ENCODE results near the gene IGF2BP2. TPM values are rescaled to one million over a fixed set of nuclear protein-coding genes. Genes with fewer than 3 reads are reported as not detected.

Gene IGF2BP2
- total RNA-seq, 1 experiment from 2014 or later: 135 TPM

DNA sequence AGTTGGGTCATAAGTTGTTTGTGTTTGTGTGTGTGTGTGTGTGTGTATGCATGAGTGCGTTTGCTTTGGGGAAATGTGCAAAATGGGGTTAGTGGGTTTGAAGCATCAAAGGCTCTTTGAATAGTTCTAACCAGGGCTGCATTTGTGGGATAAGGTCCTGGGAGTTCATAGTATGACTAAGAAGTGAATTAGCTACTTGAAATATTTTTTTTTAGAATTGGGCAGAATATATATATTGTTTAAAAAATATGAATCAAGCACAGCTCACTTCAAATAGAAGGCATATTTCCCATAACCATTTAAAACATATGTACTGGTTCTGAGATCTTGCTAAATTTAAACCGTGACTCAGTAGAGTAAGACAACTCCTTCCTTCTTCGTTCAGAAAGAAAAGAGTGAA, 43.1 kb downstream of the IGF2BP2 start:
- intact Hi-C loops (cut with micrococcal nuclease): no loop called here
- no peak for DNase-seq (ENCODE audit: low read depth, low spot score)
- Histone ChIP-seq H3K4me2 (ENCODE audit: low read length) (peak overlapping the region; percentile 33), H3K36me3 (ENCODE audit: control insufficient read depth in 1 of 2, insufficient read depth in 2 of 2, low read length in 2 of 2) (no peaks in the 10 kb centered on the region), H3K79me2 (ENCODE audit: insufficient read depth, low read length) (peaks cover 100% of the 10 kb centered on the region), H3K27me3 (ENCODE audit: insufficient read depth, low read length) (no peaks in the 10 kb centered on the region), H3K4me3 (replicated peaks in 1 of 2; ENCODE audit: low read depth in 1 of 2, low read length in 2 of 2) (no peak overlapping the region), H3K27ac (ENCODE audit: low read depth, low read length) (no peak overlapping the region), H3K9me2 (ENCODE audit: insufficient read depth) (no peaks in the 10 kb centered on the region), H2AFZ (ENCODE audit: low read depth, low read length, poor library complexity, severe bottlenecking) (no peak overlapping the region), H3K4me1 (ENCODE audit: control insufficient read depth in 1 of 2, insufficient read depth in 2 of 2, low read length in 2 of 2) (peaks cover 63 to 86% of the 10 kb centered on the region in 2 experiments), H3K9ac (ENCODE audit: low read length) (no peak overlapping the region), H4K20me1 (ENCODE audit: insufficient read depth) (peaks cover 2% of the 10 kb centered on the region; the same call in 1 of the 2 replicates), H3K9me3 (ENCODE audit: control insufficient read depth in 1 of 2, insufficient read depth in 1 of 2, low read depth in 1 of 2, low read length in 2 of 2) (no peaks in the 10 kb centered on the region)
- RAD21 ChIA-PET (ENCODE audit: low non-redundant PET in 1 of 2, low total read pairs in 2 of 2, uncharacterized antibody in 2 of 2, unreplicated experiment in 2 of 2): no interaction called here
- CTCF ChIA-PET: interaction anchor here (1.5 to 2.3 kb wide), 2 partner anchors 9 to 13 kb away, joined by 3 to 18 read pairs; no protein-coding TSS in a partner anchor
- ATAC-seq: peak; percentile 55
- TF ChIP-seq FOSL1 (IDR thresholded peaks at IDR 0.05; ENCODE audit: low read depth) (peak; percentile 15; the same call in 1 of the 2 replicates), EZH2 (IDR thresholded peaks at IDR 0.05) (no peak), JUND (IDR thresholded peaks at IDR 0.05) (peak; percentile 16; the same call in 1 of the 2 replicates)
- BruUV-seq (replicated peaks): no TSS peak
- POLR2A ChIA-PET: no interaction called here

DNA sequence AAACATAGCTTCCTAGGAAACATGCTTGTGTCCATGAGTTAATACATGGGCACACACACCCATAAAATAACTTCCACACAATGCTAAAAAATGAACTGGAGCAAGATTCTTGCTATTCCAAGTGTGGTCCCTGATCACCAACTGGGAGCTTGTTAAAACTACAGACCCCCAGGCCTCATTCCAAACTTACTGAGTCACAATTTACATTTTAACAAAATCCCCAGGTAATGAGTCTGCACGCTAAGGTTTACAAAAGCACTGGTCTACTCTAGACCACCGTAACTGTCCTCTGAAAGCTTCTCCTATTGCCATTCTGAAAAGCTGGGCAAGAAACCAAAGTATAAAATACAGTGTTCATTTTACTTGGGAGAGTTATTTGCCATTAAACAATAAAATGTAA, 45.4 kb downstream of the IGF2BP2 start:
- Histone ChIP-seq H3K27me3 (ENCODE audit: insufficient read depth, low read length) (no peaks in the 10 kb centered on the region), H3K9me3 (ENCODE audit: control insufficient read depth in 1 of 2, insufficient read depth in 1 of 2, low read depth in 1 of 2, low read length in 2 of 2) (no peaks in the 10 kb centered on the region), H3K79me2 (ENCODE audit: insufficient read depth, low read length) (peaks cover 100% of the 10 kb centered on the region), H3K9ac (ENCODE audit: low read length) (no peak overlapping the region), H3K27ac (ENCODE audit: low read depth, low read length) (no peak overlapping the region), H3K4me2 (ENCODE audit: low read length) (peak overlapping the region; percentile 0; the same call in 1 of the 2 replicates), H3K9me2 (ENCODE audit: insufficient read depth) (no peaks in the 10 kb centered on the region), H2AFZ (ENCODE audit: low read depth, low read length, poor library complexity, severe bottlenecking) (no peak overlapping the region), H4K20me1 (ENCODE audit: insufficient read depth) (peaks cover 10% of the 10 kb centered on the region; the same call in 1 of the 2 replicates), H3K4me1 (ENCODE audit: control insufficient read depth in 1 of 2, insufficient read depth in 2 of 2, low read length in 2 of 2) (peaks cover 55 to 75% of the 10 kb centered on the region in 2 experiments), H3K36me3 (ENCODE audit: control insufficient read depth in 1 of 2, insufficient read depth in 2 of 2, low read length in 2 of 2) (no peaks in the 10 kb centered on the region), H3K4me3 (replicated peaks in 1 of 2; ENCODE audit: low read depth in 1 of 2, low read length in 2 of 2) (no peak overlapping the region)
- TF ChIP-seq, protein P1, sequence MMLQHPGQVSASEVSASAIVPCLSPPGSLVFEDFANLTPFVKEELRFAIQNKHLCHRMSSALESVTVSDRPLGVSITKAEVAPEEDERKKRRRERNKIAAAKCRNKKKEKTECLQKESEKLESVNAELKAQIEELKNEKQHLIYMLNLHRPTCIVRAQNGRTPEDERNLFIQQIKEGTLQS (IDR thresholded peaks at IDR 0.05): no peak
- TF ChIP-seq, protein P2, sequence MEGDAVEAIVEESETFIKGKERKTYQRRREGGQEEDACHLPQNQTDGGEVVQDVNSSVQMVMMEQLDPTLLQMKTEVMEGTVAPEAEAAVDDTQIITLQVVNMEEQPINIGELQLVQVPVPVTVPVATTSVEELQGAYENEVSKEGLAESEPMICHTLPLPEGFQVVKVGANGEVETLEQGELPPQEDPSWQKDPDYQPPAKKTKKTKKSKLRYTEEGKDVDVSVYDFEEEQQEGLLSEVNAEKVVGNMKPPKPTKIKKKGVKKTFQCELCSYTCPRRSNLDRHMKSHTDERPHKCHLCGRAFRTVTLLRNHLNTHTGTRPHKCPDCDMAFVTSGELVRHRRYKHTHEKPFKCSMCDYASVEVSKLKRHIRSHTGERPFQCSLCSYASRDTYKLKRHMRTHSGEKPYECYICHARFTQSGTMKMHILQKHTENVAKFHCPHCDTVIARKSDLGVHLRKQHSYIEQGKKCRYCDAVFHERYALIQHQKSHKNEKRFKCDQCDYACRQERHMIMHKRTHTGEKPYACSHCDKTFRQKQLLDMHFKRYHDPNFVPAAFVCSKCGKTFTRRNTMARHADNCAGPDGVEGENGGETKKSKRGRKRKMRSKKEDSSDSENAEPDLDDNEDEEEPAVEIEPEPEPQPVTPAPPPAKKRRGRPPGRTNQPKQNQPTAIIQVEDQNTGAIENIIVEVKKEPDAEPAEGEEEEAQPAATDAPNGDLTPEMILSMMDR (IDR thresholded peaks at IDR 0.05 in 2 of 3, conservative IDR thresholded peaks at IDR 0.05 in 1 of 3; ENCODE audit: borderline replicate concordance in 1 of 3, insufficient read depth in 1 of 3, low read depth in 2 of 3, low read length in 2 of 3): no peak
- POLR2A ChIA-PET: no interaction called here
- DNase-seq (ENCODE audit: low read depth, low spot score) (no peak), ATAC-seq (no peak)
- intact Hi-C loops (cut with micrococcal nuclease): no loop called here
- CTCF ChIA-PET: interaction anchor here (1.8 kb wide), 1 partner anchor 11 kb away, joined by 7 read pairs; no protein-coding TSS in a partner anchor
- RAD21 ChIA-PET (ENCODE audit: low non-redundant PET in 1 of 2, low total read pairs in 2 of 2, uncharacterized antibody in 2 of 2, unreplicated experiment in 2 of 2): no interaction called here
- no TSS peak for BruUV-seq (replicated peaks)

All from HCT116 (cell line).